GM10248 (cell line): ENCODE measurements around the gene OR51E1.

Experiments used
- CTCF ChIA-PET: fragments of 300-600 bp; sonication (Branson Sonifier 250); formaldehyde crosslinking; extraction: SDS; loops from one replicate; lab custom pipeline; 2021; ENCODE audit warnings: antibody characterized with exemption; lab: Yijun Ruan, JAX
- POLR2A ChIA-PET: fragments of 350-650 bp; sonication (Branson Sonifier 250); formaldehyde crosslinking; extraction: SDS; loops from one replicate; lab custom pipeline; 2020; ENCODE audit warnings: antibody characterized with exemption; lab: Yijun Ruan, JAX
- DNase-seq: peaks from one replicate; pipeline ENCODE4 v3.0.0; 2012; ENCODE audit errors: extremely low spot score
- CTCF ChIP-seq: IDR thresholded peaks from 2 replicates; pipeline ENCODE4 v1.5.1; 2012; ENCODE audit warnings: mild to moderate bottlenecking, low read depth; ENCODE audit errors: extremely low read depth, missing control alignments, control extremely low read depth

Gene OR51E1, protein sequence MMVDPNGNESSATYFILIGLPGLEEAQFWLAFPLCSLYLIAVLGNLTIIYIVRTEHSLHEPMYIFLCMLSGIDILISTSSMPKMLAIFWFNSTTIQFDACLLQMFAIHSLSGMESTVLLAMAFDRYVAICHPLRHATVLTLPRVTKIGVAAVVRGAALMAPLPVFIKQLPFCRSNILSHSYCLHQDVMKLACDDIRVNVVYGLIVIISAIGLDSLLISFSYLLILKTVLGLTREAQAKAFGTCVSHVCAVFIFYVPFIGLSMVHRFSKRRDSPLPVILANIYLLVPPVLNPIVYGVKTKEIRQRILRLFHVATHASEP

DNA sequence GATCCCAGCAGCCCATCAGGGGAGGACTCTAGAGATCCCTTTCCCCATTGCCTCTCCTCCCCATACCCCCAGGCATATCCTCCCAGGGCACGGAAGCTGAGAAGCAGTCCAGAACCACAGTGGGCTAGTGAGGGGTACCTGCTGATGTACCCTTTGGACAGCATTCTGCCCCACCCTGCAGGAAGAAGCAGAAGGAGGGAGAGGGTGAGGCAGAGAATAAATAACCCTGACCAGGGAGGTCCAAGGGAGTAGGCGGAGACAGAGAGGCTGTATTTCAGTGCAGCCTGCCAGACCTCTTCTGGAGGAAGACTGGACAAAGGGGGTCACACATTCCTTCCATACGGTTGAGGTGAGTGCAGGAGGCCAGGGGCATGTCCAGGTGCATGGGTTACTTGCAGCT, at the start of gene OR51E1:
TSS of gene OR51E1 (plus strand) at position 301 of the 400 bp plus-strand sequence. CDS start 8,545 bp downstream, outside the sequence.
- ChIA-PET CTCF (no interaction called here), POLR2A (no interaction called here)
- no peak for DNase-seq
- no peak for TF ChIP-seq CTCF

DNA sequence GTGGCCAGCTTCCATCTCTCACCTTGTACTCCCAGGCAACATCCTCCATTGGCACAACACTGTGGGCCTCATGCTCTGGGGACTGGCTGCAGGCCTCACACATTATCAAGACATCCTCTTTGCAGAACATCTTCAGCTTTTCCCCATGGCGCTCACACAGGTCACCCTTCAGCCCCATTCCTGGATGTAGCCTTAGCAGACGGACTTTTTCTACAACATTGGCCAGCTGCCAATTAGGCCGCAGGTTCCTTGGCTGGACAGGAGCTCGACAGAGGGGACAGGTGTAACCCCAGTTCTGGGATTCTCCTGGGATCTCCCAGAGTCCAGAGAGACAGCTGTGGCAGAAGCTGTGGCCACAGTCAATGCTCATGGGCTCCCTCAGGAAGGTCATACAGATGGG, 38.7 kb upstream of the OR51E1 start:
- no peak for DNase-seq
- ChIA-PET POLR2A (no interaction called here), CTCF (interaction anchor here (1.1 to 2.8 kb wide), 2 partner anchors 8 to 22 kb away, joined by 3 to 8 read pairs; no protein-coding TSS in a partner anchor)
- no peak for TF ChIP-seq CTCF

DNA sequence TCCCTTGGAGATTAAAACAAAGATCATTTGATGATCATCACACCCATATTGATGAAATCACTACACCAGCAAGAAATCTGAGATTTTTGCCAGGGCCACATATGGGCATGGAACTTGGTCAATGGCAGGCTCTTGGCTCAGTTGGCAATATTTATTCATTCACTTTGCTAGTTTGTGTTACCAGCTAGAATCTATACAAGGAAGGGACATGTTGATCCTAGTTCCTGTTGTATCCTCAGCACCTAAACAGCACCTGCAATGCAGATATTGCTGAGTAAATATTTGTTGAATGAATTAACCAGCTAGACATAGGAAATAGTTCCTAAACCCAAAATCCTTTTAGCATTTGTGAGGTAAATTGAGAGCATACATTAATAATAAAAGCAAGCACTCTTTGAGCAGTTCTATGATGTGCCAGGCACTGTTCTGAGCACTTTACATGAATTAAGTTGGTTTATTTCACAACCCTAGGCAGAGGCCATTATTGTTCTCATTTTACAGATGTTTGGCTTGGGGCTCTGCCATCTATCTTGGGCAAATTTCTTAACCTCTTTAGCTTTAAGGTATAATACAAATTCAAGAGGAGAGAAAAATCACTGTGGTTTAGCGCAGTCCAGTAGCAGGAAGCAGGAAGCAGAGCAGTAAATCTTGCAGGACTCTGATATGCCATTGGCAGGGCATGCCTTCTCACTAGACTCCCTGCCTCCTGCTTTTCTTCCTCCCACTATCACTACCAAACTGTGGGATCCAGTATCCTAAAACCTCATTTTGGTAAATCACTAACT, 37.4 kb upstream of the OR51E1 start:
- CTCF ChIA-PET = interaction anchor here (1.1 to 1.6 kb wide), 2 partner anchors 11 to 31 kb away, joined by 3 to 7 read pairs; partner anchors contain the start of gene OR51D1
- no peak for DNase-seq
- POLR2A ChIA-PET = no interaction called here
- no peak for TF ChIP-seq CTCF

GRCh38 chr11:4607096-4607495, 36.7 kb upstream of the OR51E1 start:
- ChIA-PET CTCF (interaction anchor here (1.6 to 2.8 kb wide), 2 partner anchors 30 kb away, joined by 7 to 11 read pairs; partner anchors contain the start of gene OR51D1), POLR2A (no interaction called here)
- DNase-seq = no peak
- TF ChIP-seq CTCF = no peak

DNA sequence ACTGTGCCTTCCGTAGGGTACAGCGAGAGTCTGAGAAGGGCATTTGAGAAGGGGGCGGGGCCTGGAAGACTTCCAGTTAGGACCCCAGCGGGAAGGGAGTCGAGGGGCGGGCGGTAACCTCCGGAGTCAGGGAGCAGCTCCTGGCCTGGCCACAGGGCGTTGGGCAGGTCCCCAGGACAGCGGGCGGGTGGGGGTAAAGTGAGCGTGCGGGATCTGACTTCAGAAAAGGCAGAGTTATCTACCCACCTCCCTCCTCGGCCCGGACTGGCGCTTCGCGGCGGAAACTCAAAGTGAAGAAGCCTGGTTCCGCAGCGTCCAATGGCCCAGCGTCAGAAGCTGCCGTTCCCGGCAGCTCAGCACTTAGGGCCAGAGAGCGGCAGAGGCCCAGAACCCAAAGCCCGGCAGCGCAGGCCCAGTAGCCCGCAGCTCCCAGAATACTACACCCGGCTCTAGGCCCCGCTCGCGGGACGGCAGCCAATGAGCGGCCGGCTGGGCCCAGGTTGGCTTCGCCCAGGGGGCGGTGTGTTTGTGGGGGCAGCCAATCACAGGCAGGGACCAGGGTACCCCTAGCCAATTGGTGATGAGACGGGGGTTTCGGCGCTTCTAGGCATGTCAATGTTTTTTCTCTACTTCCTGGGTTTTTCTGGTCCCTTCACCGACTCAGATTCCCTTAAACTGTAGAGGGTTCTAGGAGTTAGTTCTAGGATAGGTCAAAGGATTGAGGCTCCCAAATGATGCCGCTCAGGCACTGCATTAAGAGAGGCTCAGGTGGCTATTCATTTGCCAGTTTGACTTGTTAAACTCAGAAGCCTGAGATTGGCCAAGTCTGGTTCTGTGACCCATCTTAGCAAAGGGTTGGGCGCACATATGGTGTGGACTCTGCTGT, 35.8 kb upstream of the OR51E1 start, which contains the start of gene TRIM68:
TSS of gene TRIM68 (minus strand) at position 451 of the 886 bp plus-strand sequence. CDS start 2,727 bp downstream, outside the sequence.
- TF ChIP-seq CTCF = no peak
- POLR2A ChIA-PET = no interaction called here
- DNase-seq = peak; percentile 96
- CTCF ChIA-PET = interaction anchor here (1.3 to 2.8 kb wide), 2 partner anchors 16 to 29 kb away, joined by 4 to 11 read pairs; partner anchors contain the start of gene OR51D1
